ENCODE results near the gene APOL2. TPM values are rescaled to one million over a fixed set of nuclear protein-coding genes. Genes with fewer than 3 reads are reported as not detected.
"Not testable (repeated sequence)": the region's sequence is repeated elsewhere in the genome, so short reads cannot be mapped to it uniquely, and the experiment has no call there.

Gene APOL2
- total and polyA plus RNA-seq, 11 donors: 26.6 to 213 (median 53.3) TPM

GRCh38 chr22:36253523-36254490, 14.5 kb upstream of the APOL2 start:
- no peak for TF ChIP-seq POLR2A (IDR thresholded peaks at IDR 0.05)
- TF ChIP-seq, protein P1, sequence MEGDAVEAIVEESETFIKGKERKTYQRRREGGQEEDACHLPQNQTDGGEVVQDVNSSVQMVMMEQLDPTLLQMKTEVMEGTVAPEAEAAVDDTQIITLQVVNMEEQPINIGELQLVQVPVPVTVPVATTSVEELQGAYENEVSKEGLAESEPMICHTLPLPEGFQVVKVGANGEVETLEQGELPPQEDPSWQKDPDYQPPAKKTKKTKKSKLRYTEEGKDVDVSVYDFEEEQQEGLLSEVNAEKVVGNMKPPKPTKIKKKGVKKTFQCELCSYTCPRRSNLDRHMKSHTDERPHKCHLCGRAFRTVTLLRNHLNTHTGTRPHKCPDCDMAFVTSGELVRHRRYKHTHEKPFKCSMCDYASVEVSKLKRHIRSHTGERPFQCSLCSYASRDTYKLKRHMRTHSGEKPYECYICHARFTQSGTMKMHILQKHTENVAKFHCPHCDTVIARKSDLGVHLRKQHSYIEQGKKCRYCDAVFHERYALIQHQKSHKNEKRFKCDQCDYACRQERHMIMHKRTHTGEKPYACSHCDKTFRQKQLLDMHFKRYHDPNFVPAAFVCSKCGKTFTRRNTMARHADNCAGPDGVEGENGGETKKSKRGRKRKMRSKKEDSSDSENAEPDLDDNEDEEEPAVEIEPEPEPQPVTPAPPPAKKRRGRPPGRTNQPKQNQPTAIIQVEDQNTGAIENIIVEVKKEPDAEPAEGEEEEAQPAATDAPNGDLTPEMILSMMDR (IDR thresholded peaks at IDR 0.05): no peak
- DNase-seq (peak in 2 of 5 donors; percentile 35 to 49), ATAC-seq (peak in 2 of 4 donors; percentile 15 to 24)
- intact Hi-C loops (cut with DNase I): loop anchor here in 1 of 10 donors (2.0 kb wide), 1 partner anchor 51 kb away; no protein-coding TSS in a partner anchor
- peaks cover 0 to 30% (median 2%) of the 10 kb centered on the region in 9 donors for H3K36me3 ChIP-seq
- no peaks in the 10 kb centered on the region for H3K27me3 ChIP-seq
- H3K4me1 ChIP-seq: peaks cover 0 to 60% (median 38%) of the 10 kb centered on the region in 12 donors
- H3K4me3 ChIP-seq: peak overlapping the region; percentile 19 to 79 (median 57)
- 47 to 60% (median 56%) methylated on average over 7 of the region's 7 CpGs for WGBS, 4 donors
- peak overlapping the region; percentile 63 to 96 (median 90) for H3K27ac ChIP-seq
- peaks cover 0 to 4% (median 0%) of the 10 kb centered on the region in 12 donors for H3K9me3 ChIP-seq

- H3K36me3 ChIP-seq: peaks cover 0 to 21% (median 0%) of the 10 kb centered on the region in 9 donors
- DNase-seq (peak in 4 of 5 donors; percentile 45 to 73 (median 56)), ATAC-seq (peak; percentile 45 to 74 (median 63))
- peaks cover 0 to 51% (median 31%) of the 10 kb centered on the region in 12 donors for H3K4me1 ChIP-seq
- peaks cover 0 to 4% (median 0%) of the 10 kb centered on the region in 12 donors for H3K9me3 ChIP-seq
- 41 to 55% (median 49%) methylated on average over 10 of the region's 10 CpGs for WGBS, 4 donors
- TF ChIP-seq, protein P1 (IDR thresholded peaks at IDR 0.05): no peak
- TF ChIP-seq POLR2A (IDR thresholded peaks at IDR 0.05): peak in 1 of 2 donors; percentile 68
- peak within 1 kb of the TSS; percentile 19 to 79 (median 57) for H3K4me3 ChIP-seq
- peak within 1 kb of the TSS; percentile 63 to 96 (median 90) for H3K27ac ChIP-seq
- intact Hi-C loops (cut with DNase I): no loop called here
- H3K27me3 ChIP-seq: no peaks in the 10 kb centered on the region
Measured at GRCh38 chr22:36252754-36253522, 13.6 kb upstream of the APOL2 start, which contains the start of gene APOL1. TSS of gene APOL1 (plus strand) at chr22:36253133. CDS start at chr22:36254956, 1,823 bp downstream.

DNA sequence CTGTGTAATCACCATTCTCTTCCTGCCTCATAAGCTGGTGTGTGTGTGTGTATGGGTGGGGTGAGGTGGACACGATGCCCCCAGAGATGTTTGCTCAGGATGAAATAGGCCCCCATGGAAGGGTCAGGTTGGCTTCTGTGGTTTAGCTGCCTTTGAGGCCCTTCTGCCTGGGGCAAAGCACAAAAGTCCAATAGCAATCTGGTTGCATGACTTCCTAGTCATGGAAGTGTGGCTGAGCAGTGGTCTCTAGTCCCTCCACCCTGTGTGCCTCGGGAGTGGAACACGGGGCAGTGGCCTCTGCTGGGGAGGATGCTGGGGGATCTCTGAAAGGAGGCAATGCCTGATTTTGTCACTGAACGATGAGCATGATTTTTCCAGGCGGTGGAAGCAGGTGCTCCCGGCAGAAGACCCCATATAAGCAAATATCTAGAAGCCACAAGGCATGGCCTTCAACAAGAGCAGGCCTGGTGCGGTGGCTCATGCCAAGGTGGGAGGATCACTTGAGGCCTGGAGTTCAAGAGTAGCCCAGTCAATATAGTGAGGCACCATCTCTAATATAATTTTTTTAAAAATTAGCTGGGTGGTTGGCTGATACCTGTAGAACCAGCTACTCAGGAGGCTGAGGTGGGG, 12.8 kb upstream of the APOL2 start:
- 88 to 93% (median 90%) methylated on average over 7 of the region's 7 CpGs for WGBS, 4 donors
- Histone ChIP-seq H3K4me3 (peak overlapping the region in 2 of 12 donors; percentile 56 to 64), H3K27ac (peak overlapping the region in 9 of 12 donors; percentile 79 to 96 (median 91))

DNA sequence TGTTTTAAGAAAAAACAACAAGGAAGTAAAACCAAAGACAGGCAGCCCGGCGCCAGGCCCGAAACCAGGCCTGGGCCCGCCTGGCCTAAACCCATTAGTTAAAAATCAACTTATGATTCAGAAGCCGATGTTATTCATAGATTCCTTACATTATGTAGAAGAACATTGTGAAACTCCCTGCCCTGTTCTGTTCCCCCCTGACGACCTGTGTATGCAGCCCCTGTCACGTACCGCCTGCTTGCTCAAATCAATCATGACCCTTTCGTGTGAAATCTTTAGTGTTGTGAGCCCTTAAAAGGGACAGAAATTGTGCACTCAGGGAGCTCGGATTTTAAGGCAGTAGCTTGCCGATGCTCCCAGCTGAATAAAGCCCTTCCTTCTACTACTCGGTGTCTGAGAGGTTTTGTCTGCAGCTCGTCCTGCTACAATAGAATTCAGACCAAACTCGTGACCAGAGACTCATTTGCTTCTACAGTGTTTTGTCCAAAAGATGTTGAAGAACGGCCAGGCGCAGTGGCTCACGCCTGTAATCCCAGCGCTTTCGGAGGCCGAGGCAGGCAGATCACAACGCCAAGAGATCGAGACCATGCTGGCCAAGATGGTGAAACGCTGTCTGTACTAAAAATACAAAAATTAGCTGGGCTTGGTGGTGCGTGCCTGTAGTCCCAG, 11.1 kb upstream of the APOL2 start:
- intact Hi-C loops (cut with DNase I); H3K4me3 ChIP-seq; H3K27me3 ChIP-seq; H3K36me3 ChIP-seq; ATAC-seq; H3K27ac ChIP-seq; DNase-seq; H3K9me3 ChIP-seq: not testable (repeated sequence)
- WGBS, 4 donors: 91 to 94% (median 93%) methylated on average over 24 of the region's 24 CpGs
- peaks cover 0 to 32% (median 25%) of the 10 kb centered on the region in 12 donors for H3K4me1 ChIP-seq

More for the DNA sequence above, 12.8 kb upstream of the APOL2 start:
- H3K9me3 ChIP-seq; H3K27me3 ChIP-seq; ATAC-seq; DNase-seq; intact Hi-C loops (cut with DNase I): not testable (repeated sequence)
- H3K36me3 ChIP-seq: peaks cover 0 to 13% (median 0%) of the 10 kb centered on the region in 9 donors
- peaks cover 0 to 43% (median 31%) of the 10 kb centered on the region in 12 donors for H3K4me1 ChIP-seq
